GDM1 (cell line): ENCODE measurements around the gene KRTAP1-1.
"Not testable (repeated sequence)": the region's sequence is repeated elsewhere in the genome, so short reads cannot be mapped to it uniquely, and the experiment has no call there.

Experiments used
- DNase-seq: peaks from one replicate; lab custom pipeline; 2025; lab: John Stamatoyannopoulos, UW

Gene KRTAP1-1

GRCh38 chr17:41012326-41013120 is 28.7 kb downstream of the KRTAP1-1 start:
- DNase-seq, result no peak

DNA sequence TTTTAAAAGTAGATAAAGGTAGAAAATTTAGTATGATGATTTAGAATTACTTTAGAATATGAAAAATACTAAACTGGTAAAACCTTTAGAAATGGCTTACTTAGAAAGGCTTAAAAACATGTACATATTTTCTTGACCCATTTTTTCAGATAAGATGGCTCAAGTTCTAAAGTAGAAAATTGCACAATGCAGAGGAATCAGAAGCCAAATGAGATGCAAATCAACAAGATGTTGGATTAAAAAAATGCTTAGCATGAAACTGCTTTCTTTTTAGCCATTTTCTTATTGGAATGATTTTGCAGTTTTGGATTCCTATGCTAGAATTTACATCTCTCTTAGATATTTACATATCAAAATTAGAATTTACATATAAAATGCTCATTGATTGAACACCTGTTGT is 30.8 kb downstream of the KRTAP1-1 start:
- no peak for DNase-seq

GRCh38 chr17:41009936-41010335 is 31.3 kb downstream of the KRTAP1-1 start:
- no peak for DNase-seq

DNA sequence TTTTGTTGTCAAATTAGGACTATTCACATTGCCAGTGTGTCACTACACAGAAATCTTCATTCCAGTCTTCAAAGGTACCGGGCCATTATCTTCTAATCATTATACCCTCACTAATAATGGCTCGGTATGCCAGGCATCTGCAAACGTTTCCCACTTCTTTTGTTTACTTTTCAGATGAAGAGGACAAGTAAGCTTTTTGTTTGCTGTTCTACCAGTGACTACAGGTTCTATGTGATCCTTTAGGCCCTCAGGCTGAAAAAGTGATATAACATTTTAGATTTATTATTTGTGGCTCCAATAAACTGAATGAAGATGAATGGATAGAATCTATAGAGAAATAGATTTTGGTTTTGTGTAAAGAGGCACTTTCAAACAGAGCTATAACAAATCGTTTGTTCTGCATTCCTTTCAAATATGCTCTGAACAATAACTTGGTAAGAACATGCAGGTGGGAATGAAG is 31.9 kb downstream of the KRTAP1-1 start:
- DNase-seq, result no peak

GRCh38 chr17:41008811-41009210 is 32.4 kb downstream of the KRTAP1-1 start, which contains the start of gene KRTAP3-1:
KRTAP3-1 (minus strand) TSS chr17:41009128; CDS start chr17:41009074, 54 bp downstream.
- no peak for DNase-seq

DNA sequence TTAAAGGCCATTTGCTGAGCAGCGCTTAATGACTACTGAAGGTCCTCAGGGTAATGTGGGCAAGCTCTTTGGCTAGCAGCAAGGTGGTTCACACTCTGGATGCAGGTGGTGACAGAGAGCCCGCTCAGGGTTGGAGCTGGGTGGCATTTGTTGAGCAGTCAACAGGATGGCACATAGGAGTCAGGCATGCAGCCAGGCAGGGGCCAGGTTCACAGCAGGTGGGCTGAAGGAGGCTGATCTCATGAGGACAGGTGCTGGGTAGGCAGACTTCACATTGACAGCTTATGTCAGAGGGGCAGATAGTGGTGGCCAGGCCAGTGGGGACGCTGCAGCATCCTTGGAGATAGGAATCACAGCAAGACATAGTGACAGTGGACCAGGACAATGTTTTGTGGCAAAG is 36.9 kb downstream of the KRTAP1-1 start:
- no peak for DNase-seq

- DNase-seq, result no peak
Measured at GRCh38 chr17:41003926-41004325, 37.3 kb downstream of the KRTAP1-1 start.

GRCh38 chr17:41002814-41003213 is 38.4 kb downstream of the KRTAP1-1 start:
- DNase-seq, result no peak

- DNase-seq, result no peak
Measured at GRCh38 chr17:41001795-41002194, 39.5 kb downstream of the KRTAP1-1 start.

DNA sequence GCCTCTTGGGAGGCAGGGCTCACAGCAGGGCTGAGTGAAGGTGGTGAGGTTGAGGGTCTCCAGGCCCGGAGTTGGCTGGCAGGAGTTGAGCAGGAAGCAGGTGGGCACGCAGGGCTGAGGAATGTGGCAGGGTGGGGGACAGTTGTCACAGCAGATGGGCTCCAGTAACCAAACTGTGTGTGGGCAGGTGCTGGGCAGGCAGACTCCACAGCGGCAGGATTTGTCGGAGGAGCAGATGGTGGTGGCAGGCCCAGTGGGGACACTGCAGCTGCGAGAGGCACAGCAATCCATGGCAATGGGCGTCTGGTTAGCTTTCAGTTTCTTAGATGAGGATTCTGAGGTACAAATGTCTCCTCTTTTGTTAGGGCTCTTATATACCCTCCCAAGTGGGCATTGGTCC is 41.7 kb downstream of the KRTAP1-1 start, which contains the start of gene KRTAP3-2:
Gene KRTAP3-2, minus strand, starts transcription at position 344 of the 400 bp plus-strand sequence. Its CDS starts 53 bp downstream, at position 291.
- DNase-seq, result not testable (repeated sequence)

GRCh38 chr17:40997361-40997760 is 43.9 kb downstream of the KRTAP1-1 start:
- no peak for DNase-seq

GRCh38 chr17:40996829-40997228 is 44.4 kb downstream of the KRTAP1-1 start:
- no peak for DNase-seq

GRCh38 chr17:40995116-40995515 is 46.1 kb downstream of the KRTAP1-1 start:
- DNase-seq, result no peak

- no peak for DNase-seq
Measured at GRCh38 chr17:40993839-40994238, 47.4 kb downstream of the KRTAP1-1 start, which contains the start of gene KRTAP3-3. KRTAP3-3 (minus strand) TSS chr17:40994164; CDS start chr17:40994097, 67 bp downstream.

DNA sequence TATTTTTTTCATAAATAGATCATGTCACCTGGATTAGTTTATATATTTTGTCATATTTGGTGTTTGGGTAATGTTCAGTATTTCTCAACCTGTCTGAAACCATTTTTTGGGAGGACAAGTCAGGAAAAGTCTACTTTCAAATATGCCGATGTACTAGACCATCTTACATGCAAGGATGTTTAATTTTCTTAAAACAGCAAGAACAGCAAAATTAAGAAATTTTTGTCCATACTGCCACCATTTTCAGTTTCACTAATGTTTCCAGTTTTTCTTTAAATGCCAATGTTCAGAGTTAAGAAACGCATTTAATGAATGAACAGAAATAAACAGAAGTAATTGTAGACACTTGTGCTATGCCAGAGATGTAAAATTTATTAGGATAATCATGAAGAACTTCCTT is 48.2 kb downstream of the KRTAP1-1 start:
- no peak for DNase-seq

- no peak for DNase-seq
Measured at GRCh38 chr17:40992666-40993065, 48.6 kb downstream of the KRTAP1-1 start.
